ENCODE results near the gene PRKAG2.
"Not testable (repeated sequence)": the region's sequence is repeated elsewhere in the genome, so short reads cannot be mapped to it uniquely, and the experiment has no call there.

PRKAG2 gene

GRCh38 chr7:151785681-151785965, 91.3 kb downstream of the PRKAG2 start:
- DNase-seq (ENCODE audit: low read depth) = no peak

GRCh38 chr7:151784853-151785680, 91.8 kb downstream of the PRKAG2 start:
- no peak for DNase-seq (ENCODE audit: low read depth)

GRCh38 chr7:151783958-151784575, 92.8 kb downstream of the PRKAG2 start:
- DNase-seq (ENCODE audit: low read depth) = no peak

GRCh38 chr7:151782598-151783448, 94.1 kb downstream of the PRKAG2 start:
- no peak for DNase-seq (ENCODE audit: low read depth)

GRCh38 chr7:151782256-151782597, 94.7 kb downstream of the PRKAG2 start:
- not testable (repeated sequence) for DNase-seq (ENCODE audit: low read depth)

GRCh38 chr7:151781161-151781845, 95.6 kb downstream of the PRKAG2 start:
- DNase-seq (ENCODE audit: low read depth) = no peak

GRCh38 chr7:151780631-151781030, 96.3 kb downstream of the PRKAG2 start:
- DNase-seq (ENCODE audit: low read depth) = no peak

- no peak for DNase-seq (ENCODE audit: low read depth)
Observed at GRCh38 chr7:151779678-151780077, 97.2 kb downstream of the PRKAG2 start.

- DNase-seq (ENCODE audit: low read depth) = no peak
Observed at GRCh38 chr7:151779255-151779654, 97.7 kb downstream of the PRKAG2 start.

GRCh38 chr7:151777908-151778670, 98.8 kb downstream of the PRKAG2 start:
- no peak for DNase-seq (ENCODE audit: low read depth)

- no peak for DNase-seq (ENCODE audit: low read depth)
Observed at GRCh38 chr7:151777495-151777880, 99.4 kb downstream of the PRKAG2 start.

- no peak for DNase-seq (ENCODE audit: low read depth)
Observed at GRCh38 chr7:151776876-151777494, 99.9 kb downstream of the PRKAG2 start.

- no peak for DNase-seq (ENCODE audit: low read depth)
Observed at GRCh38 chr7:151776446-151776845, 100.5 kb downstream of the PRKAG2 start.

- DNase-seq (ENCODE audit: low read depth) = no peak
Observed at GRCh38 chr7:151775547-151776443, 101.1 kb downstream of the PRKAG2 start.

- no peak for DNase-seq (ENCODE audit: low read depth)
Observed at GRCh38 chr7:151774951-151775350, 102.0 kb downstream of the PRKAG2 start.

GRCh38 chr7:151773797-151774196, 103.1 kb downstream of the PRKAG2 start:
- DNase-seq (ENCODE audit: low read depth) = no peak

GRCh38 chr7:151770232-151770631, 106.7 kb downstream of the PRKAG2 start:
- no peak for DNase-seq (ENCODE audit: low read depth)

GRCh38 chr7:151769188-151769821, 107.6 kb downstream of the PRKAG2 start:
- no peak for DNase-seq (ENCODE audit: low read depth)

- no peak for DNase-seq (ENCODE audit: low read depth)
Observed at GRCh38 chr7:151768805-151769187, 108.1 kb downstream of the PRKAG2 start.

- no peak for DNase-seq (ENCODE audit: low read depth)
Observed at GRCh38 chr7:151767557-151767956, 109.4 kb downstream of the PRKAG2 start.

Measured in HS-5 (cell line).